GM13976 (cell line): ENCODE measurements around the gene THEMIS.

Experiments used
- DNase-seq: peaks from one replicate; pipeline ENCODE4 v3.0.0; 2012; ENCODE audit warnings: low spot score
- in situ Hi-C: fragments of 300-500 bp; cut with MboI; formaldehyde crosslinking; loops from one replicate; pipeline ENCODE4 v1.12.0; 2022; ENCODE audit warnings: low sequenced_read_pairs, mixed read lengths, inconsistent platforms; ENCODE audit not compliant: unreplicated experiment
- TF ChIP-seq, protein P1 (sequence below): IDR thresholded peaks from 2 replicates; pipeline ENCODE4 v1.5.1; 2012; ENCODE audit warnings: borderline replicate concordance, mild to moderate bottlenecking; ENCODE audit not compliant: insufficient read depth; ENCODE audit errors: extremely low read depth, missing control alignments, control extremely low read depth

THEMIS gene

DNA sequence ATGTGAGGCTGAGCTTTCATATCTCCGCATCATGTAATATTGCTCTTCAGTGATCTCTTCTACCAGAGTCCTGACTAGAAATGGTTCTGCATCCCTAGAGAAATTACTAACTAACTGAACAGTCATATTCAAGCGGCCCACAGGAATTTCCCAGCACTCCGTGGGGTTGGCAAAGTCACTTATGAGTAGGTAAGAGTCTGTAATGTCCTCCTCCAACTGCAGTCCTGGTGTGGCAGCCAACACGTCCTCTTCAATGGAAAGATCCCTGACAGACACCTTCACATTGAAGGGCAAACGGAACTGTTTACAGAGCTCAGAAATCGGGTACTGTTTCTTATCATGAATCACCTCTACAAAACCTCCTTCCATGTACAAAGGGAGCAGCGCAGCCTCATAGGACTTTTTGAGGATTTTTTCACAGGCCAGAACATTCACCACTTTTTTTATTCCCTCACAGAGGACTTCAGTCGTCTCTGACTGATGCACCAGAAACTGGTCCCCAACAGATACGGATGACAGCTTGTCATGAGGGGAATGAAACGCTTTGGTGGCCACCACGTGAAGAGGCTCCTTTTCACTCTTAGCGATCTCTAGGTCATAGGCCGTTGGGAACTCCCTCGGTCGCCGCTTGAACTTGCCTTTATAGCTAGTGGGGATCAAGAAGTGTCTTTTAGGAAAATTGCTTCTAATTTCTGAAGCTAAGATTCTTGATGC, 87.7 kb downstream of the THEMIS start:
- in situ Hi-C loops = no loop called here
- TF ChIP-seq, protein P1, sequence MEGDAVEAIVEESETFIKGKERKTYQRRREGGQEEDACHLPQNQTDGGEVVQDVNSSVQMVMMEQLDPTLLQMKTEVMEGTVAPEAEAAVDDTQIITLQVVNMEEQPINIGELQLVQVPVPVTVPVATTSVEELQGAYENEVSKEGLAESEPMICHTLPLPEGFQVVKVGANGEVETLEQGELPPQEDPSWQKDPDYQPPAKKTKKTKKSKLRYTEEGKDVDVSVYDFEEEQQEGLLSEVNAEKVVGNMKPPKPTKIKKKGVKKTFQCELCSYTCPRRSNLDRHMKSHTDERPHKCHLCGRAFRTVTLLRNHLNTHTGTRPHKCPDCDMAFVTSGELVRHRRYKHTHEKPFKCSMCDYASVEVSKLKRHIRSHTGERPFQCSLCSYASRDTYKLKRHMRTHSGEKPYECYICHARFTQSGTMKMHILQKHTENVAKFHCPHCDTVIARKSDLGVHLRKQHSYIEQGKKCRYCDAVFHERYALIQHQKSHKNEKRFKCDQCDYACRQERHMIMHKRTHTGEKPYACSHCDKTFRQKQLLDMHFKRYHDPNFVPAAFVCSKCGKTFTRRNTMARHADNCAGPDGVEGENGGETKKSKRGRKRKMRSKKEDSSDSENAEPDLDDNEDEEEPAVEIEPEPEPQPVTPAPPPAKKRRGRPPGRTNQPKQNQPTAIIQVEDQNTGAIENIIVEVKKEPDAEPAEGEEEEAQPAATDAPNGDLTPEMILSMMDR = no peak
- DNase-seq = no peak

DNA sequence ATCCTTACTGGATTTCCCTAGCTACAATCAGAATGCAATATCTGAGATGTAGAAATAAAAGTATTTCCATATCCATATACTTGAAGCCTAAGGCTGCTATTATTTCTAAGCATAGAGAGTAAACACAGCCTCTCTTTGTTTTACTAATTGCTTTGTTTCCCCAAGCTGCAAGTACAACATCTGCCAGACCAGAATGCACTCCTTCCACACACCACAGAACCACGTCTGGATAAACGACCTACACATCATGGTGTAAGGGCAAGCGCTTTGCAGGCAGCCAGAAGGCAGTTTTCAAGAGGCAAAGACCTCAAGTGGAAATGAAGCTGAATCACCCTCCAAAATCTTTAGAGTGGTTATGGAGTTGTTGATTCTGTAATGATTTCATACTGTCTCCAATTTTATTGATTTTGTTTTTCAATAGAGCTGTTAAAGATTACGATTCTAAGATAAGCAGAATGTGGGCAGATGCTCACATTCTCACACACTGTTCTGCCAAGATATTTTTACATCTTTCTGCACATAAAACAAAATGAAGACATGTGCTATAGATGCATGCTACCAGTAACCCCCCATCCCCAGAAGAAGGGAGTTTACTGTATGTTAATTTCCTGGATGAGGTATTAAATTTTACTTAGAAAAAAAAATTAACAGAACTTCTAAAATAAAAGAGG, 88.8 kb downstream of the THEMIS start:
- no peak for DNase-seq
- in situ Hi-C loops = no loop called here
- TF ChIP-seq, protein P1 = no peak

DNA sequence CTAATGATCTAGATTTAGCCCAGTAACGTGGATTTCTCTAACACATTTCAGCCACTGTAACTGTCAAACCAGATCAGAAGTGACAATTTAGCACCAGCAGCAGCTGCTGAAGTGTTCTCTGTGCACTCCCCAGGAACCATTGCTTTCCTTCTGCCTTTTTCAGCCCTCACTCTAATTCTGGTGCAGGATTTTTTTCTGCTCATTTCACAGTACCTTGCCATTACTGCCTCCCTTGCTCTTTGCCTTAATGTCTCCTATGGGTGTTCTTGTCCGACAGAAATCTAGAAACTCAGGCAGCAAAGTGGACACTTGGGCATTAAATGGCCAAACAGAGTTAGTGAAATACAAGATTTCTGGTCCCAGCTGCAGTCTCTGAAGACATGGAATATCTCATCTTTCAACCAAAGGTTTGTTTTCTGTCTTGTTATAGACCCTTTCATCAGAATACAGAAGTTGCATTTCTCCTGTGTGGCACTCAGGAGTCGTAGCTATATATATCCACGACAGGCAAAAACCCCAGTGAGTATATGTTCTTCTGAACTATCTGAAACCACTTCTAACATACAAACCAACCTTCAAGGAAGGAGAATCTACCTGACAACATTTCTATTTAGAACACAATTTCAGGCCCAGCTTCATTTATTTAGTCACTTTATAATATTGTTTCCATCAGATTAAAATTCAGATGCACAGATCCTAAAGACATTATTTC, 92.9 kb downstream of the THEMIS start:
- in situ Hi-C loops = no loop called here
- TF ChIP-seq, protein P1 = no peak
- no peak for DNase-seq

DNA sequence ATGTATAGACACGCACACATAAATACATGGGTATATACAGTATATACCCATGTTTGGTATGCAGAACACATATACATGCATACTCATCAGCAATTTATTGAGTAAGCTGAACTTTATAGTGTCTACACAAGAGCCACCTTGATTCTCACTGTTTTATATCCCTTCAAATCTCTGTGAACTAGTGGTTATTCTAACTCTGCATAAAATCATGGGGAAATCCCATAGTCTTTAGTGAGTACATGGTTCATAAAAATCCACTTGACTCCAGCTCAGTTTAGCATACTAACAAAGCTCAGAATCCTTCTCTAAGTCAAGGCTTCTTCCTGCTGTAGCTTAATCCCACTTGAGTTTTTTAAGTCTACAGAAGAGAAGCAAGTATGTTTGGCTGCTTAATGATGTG, 104.1 kb downstream of the THEMIS start:
- TF ChIP-seq, protein P1 = no peak
- in situ Hi-C loops = no loop called here
- DNase-seq = no peak

DNA sequence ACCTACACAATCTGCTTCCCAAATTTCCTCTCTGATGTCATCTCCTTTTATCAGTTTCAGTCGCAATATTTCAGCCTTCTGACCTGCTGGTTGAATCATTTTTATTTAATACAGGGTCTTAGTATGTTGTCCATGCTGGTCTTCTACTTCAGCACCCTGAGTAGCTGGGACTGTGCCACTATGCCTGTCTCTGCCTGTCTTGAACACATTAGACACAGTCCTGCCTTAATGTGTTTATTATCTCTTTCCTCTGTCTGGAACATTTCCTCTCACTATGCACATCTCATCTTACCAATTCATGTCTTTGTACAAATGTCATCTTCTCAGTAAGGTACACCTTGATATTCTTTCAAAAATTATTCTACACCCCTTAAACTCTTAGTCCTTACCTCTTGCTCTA, 106.5 kb downstream of the THEMIS start:
- TF ChIP-seq, protein P1 = no peak
- in situ Hi-C loops = no loop called here
- no peak for DNase-seq

DNA sequence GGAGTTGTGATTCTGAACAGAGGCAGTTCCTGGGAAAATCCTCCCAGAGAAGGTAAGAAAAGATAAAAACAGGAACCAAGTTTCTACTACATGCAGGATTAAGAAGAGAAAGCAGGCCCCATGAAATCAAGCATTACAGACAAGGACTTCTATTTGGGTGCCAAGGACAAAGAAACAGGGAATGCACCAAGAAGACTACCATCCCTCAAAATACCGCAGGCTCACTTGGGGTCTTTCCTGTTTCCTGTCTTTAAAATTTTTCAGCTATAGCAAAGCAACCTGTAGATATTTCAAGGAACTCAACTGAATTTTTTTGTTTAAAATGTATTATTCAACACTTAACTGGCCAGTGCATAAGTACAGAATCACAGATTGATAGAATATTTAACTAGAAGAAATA, 107.5 kb downstream of the THEMIS start:
- in situ Hi-C loops = no loop called here
- TF ChIP-seq, protein P1 = no peak
- no peak for DNase-seq
